HG02981 (cell line): ENCODE measurements around the gene LRRK2.

Experiments
- ATAC-seq: cut with Tn5 transposase; IDR thresholded peaks from one replicate; pipeline ENCODE4 v1.9.1; 2021; ENCODE audit warnings: mild to moderate bottlenecking, moderate library complexity; ENCODE audit not compliant: unreplicated experiment

Gene LRRK2

GRCh38 chr12:40390980-40391379 is 166.2 kb downstream of the LRRK2 start:
- ATAC-seq, result no peak

- ATAC-seq, result no peak
Measured at GRCh38 chr12:40393026-40393425, 168.2 kb downstream of the LRRK2 start.

- no peak for ATAC-seq
Measured at GRCh38 chr12:40399656-40400055, 174.9 kb downstream of the LRRK2 start.

GRCh38 chr12:40405419-40405818 is 180.6 kb downstream of the LRRK2 start:
- ATAC-seq, result no peak
